Measurements from ENCODE around the gene RSU1. TPM values are rescaled to one million over a fixed set of nuclear protein-coding genes. Genes with fewer than 3 reads are reported as not detected.

The RSU1 gene
- total RNA-seq, 1 experiment from 2014 or later = 29.5 TPM

DNA sequence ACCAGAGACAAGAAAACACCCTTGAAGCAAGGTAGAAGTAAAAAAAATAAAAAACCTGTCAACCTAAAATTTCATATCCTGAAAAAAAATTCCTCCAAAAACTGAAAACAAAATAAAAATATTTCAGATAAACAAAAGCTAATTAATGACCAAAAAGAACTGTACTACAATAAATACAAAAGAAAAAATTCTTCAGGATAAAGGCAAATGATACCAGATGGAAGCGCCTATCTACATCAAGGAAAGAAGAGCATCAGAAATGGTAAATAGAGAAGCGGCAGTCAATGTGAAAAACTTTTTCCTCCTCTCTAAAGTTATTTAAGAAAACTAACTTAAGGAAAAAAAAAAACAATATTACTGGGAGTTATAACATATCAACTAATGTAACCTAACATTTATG, 79.8 kb downstream of the RSU1 start:
- H3K4me3 ChIP-seq (replicated peaks in 1 of 2; ENCODE audit: low read depth in 1 of 2, low read length in 2 of 2) = no peak overlapping the region
- H3K27me3 ChIP-seq (ENCODE audit: insufficient read depth, low read length) = no peaks in the 10 kb centered on the region
- H3K9ac ChIP-seq (ENCODE audit: low read length) = no peak overlapping the region
- no peaks in the 10 kb centered on the region for H3K9me3 ChIP-seq (ENCODE audit: control insufficient read depth in 1 of 2, insufficient read depth in 1 of 2, low read depth in 1 of 2, low read length in 2 of 2)
- H2AFZ ChIP-seq (ENCODE audit: low read depth, low read length, poor library complexity, severe bottlenecking) = no peak overlapping the region
- H4K20me1 ChIP-seq (ENCODE audit: insufficient read depth) = no peaks in the 10 kb centered on the region
- no peaks in the 10 kb centered on the region for H3K36me3 ChIP-seq (ENCODE audit: control insufficient read depth in 1 of 2, insufficient read depth in 2 of 2, low read length in 2 of 2)
- H3K4me2 ChIP-seq (ENCODE audit: low read length) = no peak overlapping the region
- no peak for ATAC-seq
- H3K27ac ChIP-seq (ENCODE audit: low read depth, low read length) = no peak overlapping the region
- intact Hi-C loops (cut with micrococcal nuclease) = no loop called here
- no peaks in the 10 kb centered on the region for H3K79me2 ChIP-seq (ENCODE audit: insufficient read depth, low read length)
- no peaks in the 10 kb centered on the region for H3K4me1 ChIP-seq (ENCODE audit: control insufficient read depth in 1 of 2, insufficient read depth in 2 of 2, low read length in 2 of 2)
- POLR2A ChIA-PET = no interaction called here
- no TSS peak for BruUV-seq (replicated peaks)
- no peak for TF ChIP-seq SIN3A (IDR thresholded peaks at IDR 0.05; ENCODE audit: low read depth)
- no peak for TF ChIP-seq CBX3 (IDR thresholded peaks at IDR 0.05; ENCODE audit: low read depth)
- no peak for TF ChIP-seq SRF (IDR thresholded peaks at IDR 0.05; ENCODE audit: low read depth)
- no peak for TF ChIP-seq JUND (IDR thresholded peaks at IDR 0.05)
- TF ChIP-seq EGR1 (IDR thresholded peaks at IDR 0.05; ENCODE audit: low read depth) = no peak
- no peak for TF ChIP-seq POLR2AphosphoS5 (IDR thresholded peaks at IDR 0.05; ENCODE audit: low read depth, low read length)
- TF ChIP-seq, protein P1, sequence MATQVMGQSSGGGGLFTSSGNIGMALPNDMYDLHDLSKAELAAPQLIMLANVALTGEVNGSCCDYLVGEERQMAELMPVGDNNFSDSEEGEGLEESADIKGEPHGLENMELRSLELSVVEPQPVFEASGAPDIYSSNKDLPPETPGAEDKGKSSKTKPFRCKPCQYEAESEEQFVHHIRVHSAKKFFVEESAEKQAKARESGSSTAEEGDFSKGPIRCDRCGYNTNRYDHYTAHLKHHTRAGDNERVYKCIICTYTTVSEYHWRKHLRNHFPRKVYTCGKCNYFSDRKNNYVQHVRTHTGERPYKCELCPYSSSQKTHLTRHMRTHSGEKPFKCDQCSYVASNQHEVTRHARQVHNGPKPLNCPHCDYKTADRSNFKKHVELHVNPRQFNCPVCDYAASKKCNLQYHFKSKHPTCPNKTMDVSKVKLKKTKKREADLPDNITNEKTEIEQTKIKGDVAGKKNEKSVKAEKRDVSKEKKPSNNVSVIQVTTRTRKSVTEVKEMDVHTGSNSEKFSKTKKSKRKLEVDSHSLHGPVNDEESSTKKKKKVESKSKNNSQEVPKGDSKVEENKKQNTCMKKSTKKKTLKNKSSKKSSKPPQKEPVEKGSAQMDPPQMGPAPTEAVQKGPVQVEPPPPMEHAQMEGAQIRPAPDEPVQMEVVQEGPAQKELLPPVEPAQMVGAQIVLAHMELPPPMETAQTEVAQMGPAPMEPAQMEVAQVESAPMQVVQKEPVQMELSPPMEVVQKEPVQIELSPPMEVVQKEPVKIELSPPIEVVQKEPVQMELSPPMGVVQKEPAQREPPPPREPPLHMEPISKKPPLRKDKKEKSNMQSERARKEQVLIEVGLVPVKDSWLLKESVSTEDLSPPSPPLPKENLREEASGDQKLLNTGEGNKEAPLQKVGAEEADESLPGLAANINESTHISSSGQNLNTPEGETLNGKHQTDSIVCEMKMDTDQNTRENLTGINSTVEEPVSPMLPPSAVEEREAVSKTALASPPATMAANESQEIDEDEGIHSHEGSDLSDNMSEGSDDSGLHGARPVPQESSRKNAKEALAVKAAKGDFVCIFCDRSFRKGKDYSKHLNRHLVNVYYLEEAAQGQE (IDR thresholded peaks at IDR 0.05; ENCODE audit: low read depth) = no peak
- no peak for TF ChIP-seq ELF1 (IDR thresholded peaks at IDR 0.05; ENCODE audit: borderline replicate concordance, low read depth)
- no peak for TF ChIP-seq CEBPB (IDR thresholded peaks at IDR 0.05; ENCODE audit: low read depth)
- TF ChIP-seq YY1 (IDR thresholded peaks at IDR 0.05; ENCODE audit: extremely low read depth, insufficient replicate concordance, low read depth, low read length) = no peak
- no peak for TF ChIP-seq ZFX (IDR thresholded peaks at IDR 0.05)
- TF ChIP-seq, protein P2, sequence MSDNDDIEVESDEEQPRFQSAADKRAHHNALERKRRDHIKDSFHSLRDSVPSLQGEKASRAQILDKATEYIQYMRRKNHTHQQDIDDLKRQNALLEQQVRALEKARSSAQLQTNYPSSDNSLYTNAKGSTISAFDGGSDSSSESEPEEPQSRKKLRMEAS (IDR thresholded peaks at IDR 0.05) = no peak
- no peak for TF ChIP-seq POLR2A (IDR thresholded peaks at IDR 0.05; ENCODE audit: borderline replicate concordance, extremely low read depth, insufficient read depth, insufficient read length)
- TF ChIP-seq, protein P3, sequence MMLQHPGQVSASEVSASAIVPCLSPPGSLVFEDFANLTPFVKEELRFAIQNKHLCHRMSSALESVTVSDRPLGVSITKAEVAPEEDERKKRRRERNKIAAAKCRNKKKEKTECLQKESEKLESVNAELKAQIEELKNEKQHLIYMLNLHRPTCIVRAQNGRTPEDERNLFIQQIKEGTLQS (IDR thresholded peaks at IDR 0.05) = no peak
- TF ChIP-seq SP1 (IDR thresholded peaks at IDR 0.05; ENCODE audit: low read depth) = no peak
- no peak for TF ChIP-seq ZNF274 (IDR thresholded peaks at IDR 0.05; ENCODE audit: low read depth, low read length)
- no peak for TF ChIP-seq TCF7L2 (IDR thresholded peaks at IDR 0.05; ENCODE audit: borderline replicate concordance, extremely low read depth, insufficient read depth, insufficient read length)
- no peak for TF ChIP-seq EZH2phosphoT487 (IDR thresholded peaks at IDR 0.05; ENCODE audit: borderline replicate concordance)
- DNase-seq (ENCODE audit: low read depth, low spot score) = no peak
- H3K9me2 ChIP-seq (ENCODE audit: insufficient read depth) = no peaks in the 10 kb centered on the region
- RAD21 ChIA-PET (ENCODE audit: low non-redundant PET in 1 of 2, low total read pairs in 2 of 2, uncharacterized antibody in 2 of 2, unreplicated experiment in 2 of 2) = no interaction called here
- CTCF ChIA-PET = no interaction called here
